Neural cell (in vitro differentiated cells): Measurements from ENCODE around the gene ADH4. TPM values are rescaled to one million over a fixed set of nuclear protein-coding genes. Genes with fewer than 3 reads are reported as not detected.
"Not testable (repeated sequence)": the region's sequence is repeated elsewhere in the genome, so short reads cannot be mapped to it uniquely, and the experiment has no call there.

Experiments used
- H2AFZ ChIP-seq: fragments of 200-600, 300-800 bp; sonication (generic), shearing (Covaris generic); 2 replicates; pipeline ENCODE4 v1.6.0; 2014; ENCODE audit warnings: low read depth, mild to moderate bottlenecking, antibody characterized with exemption, low read length, moderate library complexity
- H3F3A ChIP-seq: fragments of 200-600 bp; shearing (Covaris generic); 2 replicates; pipeline ENCODE4 v1.6.1; 2016; ENCODE audit warnings: mild to moderate bottlenecking, moderate library complexity, mixed read lengths, antibody characterized with exemption, low read length; ENCODE audit not compliant: insufficient read depth, poor library complexity, severe bottlenecking
- H3K27ac ChIP-seq: fragments of 200-600, 300-800 bp; sonication (generic), shearing (Covaris generic); 2 replicates; pipeline ENCODE4 v1.5.1; 2014; ENCODE audit warnings: mild to moderate bottlenecking, low read length, moderate library complexity
- H3K27me3 ChIP-seq: fragments of 300-800, 200-600 bp; sonication (generic), shearing (Covaris generic); 2 replicates; pipeline ENCODE4 v1.6.0; 2014; ENCODE audit warnings: mild to moderate bottlenecking, low read depth, low read length, moderate library complexity; ENCODE audit not compliant: insufficient read depth
- H3K36me3 ChIP-seq: fragments of 300-800, 200-600 bp; sonication (generic), shearing (Covaris generic); 2 replicates; pipeline ENCODE4 v1.5.1; 2014; ENCODE audit warnings: mild to moderate bottlenecking, antibody characterized with exemption, low read length, moderate library complexity; ENCODE audit not compliant: insufficient read depth
- H3K4me2 ChIP-seq: fragments of 300-800, 200-600 bp; sonication (generic), shearing (Covaris generic); 2 replicates; pipeline ENCODE4 v1.6.0; 2014; ENCODE audit warnings: mild to moderate bottlenecking, low read length
- H3K4me3 ChIP-seq: fragments of 300-800, 200-600 bp; sonication (generic), shearing (Covaris generic); 2 replicates; pipeline ENCODE4 v1.5.1; 2014; ENCODE audit warnings: mild to moderate bottlenecking, low read length, moderate library complexity
- H3K79me2 ChIP-seq: fragments of 200-600 bp; shearing (Covaris generic); replicated peaks from 2 replicates; pipeline ENCODE4 v1.6.0; 2014; ENCODE audit warnings: mild to moderate bottlenecking, low read length, moderate library complexity; ENCODE audit not compliant: insufficient read depth
- H3K9ac ChIP-seq: fragments of 300-800, 200-600 bp; sonication (generic), shearing (Covaris generic); 2 replicates; pipeline ENCODE4 v1.6.1; 2016; ENCODE audit warnings: mild to moderate bottlenecking, low read length, mixed read lengths
- H3K9me2 ChIP-seq: fragments of 200-600 bp; shearing (Covaris generic); 2 replicates; pipeline ENCODE4 v1.6.1; 2016; ENCODE audit warnings: mild to moderate bottlenecking, low read length, mixed read lengths; ENCODE audit not compliant: insufficient read depth
- H3K9me3 ChIP-seq: fragments of 200-600, 300-800 bp; sonication (generic), shearing (Covaris generic); 2 replicates; pipeline ENCODE4 v1.6.1; 2016; ENCODE audit warnings: mild to moderate bottlenecking, mixed run types, low read length, moderate library complexity, mixed read lengths
- H4K20me1 ChIP-seq: fragments of 200-600 bp; shearing (Covaris generic); 2 replicates; pipeline ENCODE4 v1.6.1; 2016; ENCODE audit warnings: mild to moderate bottlenecking, mixed run types; ENCODE audit not compliant: insufficient read depth
- CTCF ChIP-seq: fragments of 450-650 bp; IDR thresholded peaks from 2 replicates; pipeline ENCODE4 v1.5.1; 2014; ENCODE audit warnings: antibody characterized with exemption, mild to moderate bottlenecking, moderate library complexity; ENCODE audit not compliant: poor library complexity, severe bottlenecking
- EP300 ChIP-seq: fragments of 450-650 bp; conservative IDR thresholded peaks from 2 replicates; pipeline ENCODE4 v1.6.1; 2014; ENCODE audit warnings: antibody characterized with exemption, mild to moderate bottlenecking, moderate library complexity; ENCODE audit not compliant: poor library complexity, severe bottlenecking
- EZH2 ChIP-seq: fragments of 200-600, 300-800 bp; shearing (Covaris generic), sonication (generic); IDR thresholded peaks from 2 replicates; pipeline ENCODE4 v1.6.1; 2014; ENCODE audit warnings: antibody characterized with exemption, low read length, borderline replicate concordance, mild to moderate bottlenecking; ENCODE audit not compliant: insufficient read depth, poor library complexity, severe bottlenecking
- MXI1 ChIP-seq: fragments of 450-650 bp; conservative IDR thresholded peaks from 2 replicates; pipeline ENCODE4 v1.6.1; 2014; ENCODE audit warnings: antibody characterized with exemption, mild to moderate bottlenecking; ENCODE audit not compliant: poor library complexity, severe bottlenecking
- POLR2AphosphoS5 ChIP-seq: IDR thresholded peaks from 2 replicates; pipeline ENCODE4 v1.6.1; 2012
- RAD21 ChIP-seq: fragments of 450-650 bp; conservative IDR thresholded peaks from 2 replicates; pipeline ENCODE4 v1.6.1; 2014; ENCODE audit warnings: antibody characterized with exemption, mild to moderate bottlenecking, moderate library complexity
- SMC3 ChIP-seq: fragments of 450-650 bp; conservative IDR thresholded peaks from 2 replicates; pipeline ENCODE4 v1.6.1; 2014; ENCODE audit warnings: antibody characterized with exemption, mild to moderate bottlenecking, moderate library complexity; ENCODE audit not compliant: poor library complexity
- TAF1 ChIP-seq: IDR thresholded peaks from 2 replicates; pipeline ENCODE4 v1.6.1; 2012; ENCODE audit warnings: low read depth
- polyA plus RNA-seq: library from polyadenylated mRNA; depleted of rRNA; stranded (reverse); fragments of >200 nt; gene quantifications from 2 replicates; pipeline ENCODE4 v1.2.3, GENCODE V29; 2014
- TF ChIP-seq, protein P1 (sequence below): IDR thresholded peaks from 2 replicates; pipeline ENCODE4 v1.6.1; 2012; ENCODE audit warnings: borderline replicate concordance

The ADH4 gene
- polyA plus RNA-seq, 1 donor from 2014 or later: not detected

DNA sequence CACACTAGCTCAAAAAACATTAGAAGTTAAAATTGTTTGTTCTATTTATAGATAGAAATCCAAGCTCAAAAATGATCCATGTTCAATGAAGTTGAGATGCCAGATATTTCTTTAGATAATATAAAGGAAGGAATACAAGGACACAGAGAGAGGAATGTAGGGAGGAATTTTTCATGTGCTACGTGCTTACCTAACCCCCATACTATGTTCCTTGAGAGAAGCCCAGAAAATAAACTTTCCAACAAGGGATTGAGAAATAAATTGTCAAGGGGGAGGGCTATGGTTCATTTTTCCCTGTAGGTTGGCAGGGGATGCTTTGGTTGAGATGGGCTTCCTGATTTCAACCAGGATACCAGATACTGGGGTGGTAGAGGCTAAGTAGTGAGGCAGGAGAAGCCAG is 39.9 kb downstream of the ADH4 start:
- Histone ChIP-seq H3K4me3 (no peak overlapping the region), H3K4me2 (no peak overlapping the region), H2AFZ (no peak overlapping the region), H3K79me2 (no peaks in the 10 kb centered on the region), H3K27me3 (no peaks in the 10 kb centered on the region), H3K9ac (no peak overlapping the region), H3K27ac (no peak overlapping the region), H3K36me3 (no peaks in the 10 kb centered on the region), H3K9me2 (no peaks in the 10 kb centered on the region), H3K9me3 (no peaks in the 10 kb centered on the region), H3F3A (no peaks in the 10 kb centered on the region), H4K20me1 (no peaks in the 10 kb centered on the region)
- no peak for TF ChIP-seq EP300
- TF ChIP-seq MXI1: no peak
- TF ChIP-seq SMC3: no peak
- TF ChIP-seq, protein P1, sequence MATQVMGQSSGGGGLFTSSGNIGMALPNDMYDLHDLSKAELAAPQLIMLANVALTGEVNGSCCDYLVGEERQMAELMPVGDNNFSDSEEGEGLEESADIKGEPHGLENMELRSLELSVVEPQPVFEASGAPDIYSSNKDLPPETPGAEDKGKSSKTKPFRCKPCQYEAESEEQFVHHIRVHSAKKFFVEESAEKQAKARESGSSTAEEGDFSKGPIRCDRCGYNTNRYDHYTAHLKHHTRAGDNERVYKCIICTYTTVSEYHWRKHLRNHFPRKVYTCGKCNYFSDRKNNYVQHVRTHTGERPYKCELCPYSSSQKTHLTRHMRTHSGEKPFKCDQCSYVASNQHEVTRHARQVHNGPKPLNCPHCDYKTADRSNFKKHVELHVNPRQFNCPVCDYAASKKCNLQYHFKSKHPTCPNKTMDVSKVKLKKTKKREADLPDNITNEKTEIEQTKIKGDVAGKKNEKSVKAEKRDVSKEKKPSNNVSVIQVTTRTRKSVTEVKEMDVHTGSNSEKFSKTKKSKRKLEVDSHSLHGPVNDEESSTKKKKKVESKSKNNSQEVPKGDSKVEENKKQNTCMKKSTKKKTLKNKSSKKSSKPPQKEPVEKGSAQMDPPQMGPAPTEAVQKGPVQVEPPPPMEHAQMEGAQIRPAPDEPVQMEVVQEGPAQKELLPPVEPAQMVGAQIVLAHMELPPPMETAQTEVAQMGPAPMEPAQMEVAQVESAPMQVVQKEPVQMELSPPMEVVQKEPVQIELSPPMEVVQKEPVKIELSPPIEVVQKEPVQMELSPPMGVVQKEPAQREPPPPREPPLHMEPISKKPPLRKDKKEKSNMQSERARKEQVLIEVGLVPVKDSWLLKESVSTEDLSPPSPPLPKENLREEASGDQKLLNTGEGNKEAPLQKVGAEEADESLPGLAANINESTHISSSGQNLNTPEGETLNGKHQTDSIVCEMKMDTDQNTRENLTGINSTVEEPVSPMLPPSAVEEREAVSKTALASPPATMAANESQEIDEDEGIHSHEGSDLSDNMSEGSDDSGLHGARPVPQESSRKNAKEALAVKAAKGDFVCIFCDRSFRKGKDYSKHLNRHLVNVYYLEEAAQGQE: no peak
- no peak for TF ChIP-seq TAF1
- TF ChIP-seq RAD21: no peak

- Histone ChIP-seq H3K9ac (no peak overlapping the region), H3K79me2 (no peaks in the 10 kb centered on the region), H3K27ac (no peak overlapping the region), H3K4me2 (no peak overlapping the region), H4K20me1 (no peaks in the 10 kb centered on the region), H3K27me3 (no peaks in the 10 kb centered on the region), H3K4me3 (no peak overlapping the region), H2AFZ (no peak overlapping the region), H3K9me2 (no peaks in the 10 kb centered on the region), H3K36me3 (no peaks in the 10 kb centered on the region), H3K9me3 (no peaks in the 10 kb centered on the region), H3F3A (no peaks in the 10 kb centered on the region)
- TF ChIP-seq POLR2AphosphoS5: no peak
These were observed 40.9 kb downstream of the ADH4 start for GRCh38 chr4:99103166-99103565.

DNA sequence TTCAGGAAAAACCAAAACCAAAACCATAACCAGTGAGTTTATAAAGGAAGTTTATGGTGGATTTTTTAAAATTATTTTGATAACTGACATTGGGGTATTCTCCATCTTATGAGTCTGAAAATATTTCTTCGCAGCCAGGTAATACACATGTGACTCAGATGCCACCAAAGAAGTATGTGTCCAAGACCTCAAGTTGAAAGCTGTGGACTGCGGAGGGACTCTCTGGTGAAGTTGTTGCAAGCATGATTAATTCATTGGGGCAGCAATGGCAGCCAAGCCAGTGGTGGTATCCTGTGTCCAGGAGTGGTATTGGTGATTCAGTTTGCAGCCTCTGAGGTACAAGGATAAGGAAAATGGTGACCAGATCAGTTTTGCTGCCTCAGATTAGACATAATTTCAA is 41.5 kb downstream of the ADH4 start:
- no peak overlapping the region for H3K9ac ChIP-seq
- no peaks in the 10 kb centered on the region for H3K9me2 ChIP-seq
- no peak overlapping the region for H2AFZ ChIP-seq
- H3K4me2 ChIP-seq: no peak overlapping the region
- H3K27ac ChIP-seq: no peak overlapping the region
- TF ChIP-seq SMC3: no peak
- H3K4me3 ChIP-seq: no peak overlapping the region
- no peaks in the 10 kb centered on the region for H3K9me3 ChIP-seq
- no peaks in the 10 kb centered on the region for H3F3A ChIP-seq
- H3K27me3 ChIP-seq: no peaks in the 10 kb centered on the region
- no peaks in the 10 kb centered on the region for H3K79me2 ChIP-seq
- no peaks in the 10 kb centered on the region for H3K36me3 ChIP-seq
- H4K20me1 ChIP-seq: no peaks in the 10 kb centered on the region

GRCh38 chr4:99100876-99101275 is 43.2 kb downstream of the ADH4 start:
- Histone ChIP-seq H3K36me3 (no peaks in the 10 kb centered on the region), H2AFZ (no peak overlapping the region), H4K20me1 (no peaks in the 10 kb centered on the region), H3K27me3 (no peaks in the 10 kb centered on the region), H3K27ac (no peak overlapping the region), H3K4me2 (no peak overlapping the region), H3F3A (no peaks in the 10 kb centered on the region), H3K9me2 (no peaks in the 10 kb centered on the region), H3K4me3 (no peak overlapping the region), H3K9me3 (no peaks in the 10 kb centered on the region), H3K9ac (no peak overlapping the region), H3K79me2 (no peaks in the 10 kb centered on the region)
- TF ChIP-seq MXI1 (no peak), EZH2 (no peak), EP300 (no peak), TAF1 (no peak), CTCF (no peak), SMC3 (no peak), RAD21 (no peak), POLR2AphosphoS5 (no peak)

- H3K4me2 ChIP-seq: not testable (repeated sequence)
These were observed 44.3 kb downstream of the ADH4 start for GRCh38 chr4:99099814-99100213.

More at GRCh38 chr4:99099814-99100213, 44.3 kb downstream of the ADH4 start:
- not testable (repeated sequence) for H3K27me3 ChIP-seq, H3K4me3 ChIP-seq, H3K79me2 ChIP-seq, H3K27ac ChIP-seq, H3K9me3 ChIP-seq, H3K9ac ChIP-seq, H3K36me3 ChIP-seq, H3F3A ChIP-seq, H2AFZ ChIP-seq, H4K20me1 ChIP-seq, H3K9me2 ChIP-seq
